Activated CD4-positive, alpha-beta T cell treated with anti-CD3 and anti-CD28 coated beads, Interleukin-2, amount 50 U/mL, for 24 hours (primary cell): Measurements from ENCODE around the gene LARGE1.

Experiments
- DNase-seq, 2 donors: peaks; one replicate each; pipeline ENCODE4 v3.0.0-alpha.2; 2020; ENCODE audit warnings: low read depth in 1 of 2, low spot score in 1 of 2

The LARGE1 gene

DNA sequence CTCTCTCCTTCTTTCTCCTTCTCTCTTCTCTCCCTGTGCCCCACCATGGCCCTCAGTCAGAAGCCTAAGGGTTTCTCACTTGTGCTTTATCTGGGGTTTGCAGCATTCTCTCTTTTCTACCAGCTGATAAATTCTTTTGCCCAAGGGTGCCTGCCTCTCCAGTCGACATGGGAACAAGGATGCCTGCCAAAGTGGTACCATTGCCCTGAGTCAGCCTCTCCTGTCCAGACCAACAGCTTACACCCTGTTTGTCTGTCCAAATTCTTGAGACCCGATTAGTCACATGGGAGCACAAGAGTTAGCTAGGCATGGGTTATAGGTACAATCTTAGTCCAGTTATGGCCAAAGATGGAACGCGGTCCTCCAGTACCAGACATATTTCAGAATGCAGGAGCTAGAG is 242.7 kb downstream of the LARGE1 start:
- no peak for DNase-seq

DNA sequence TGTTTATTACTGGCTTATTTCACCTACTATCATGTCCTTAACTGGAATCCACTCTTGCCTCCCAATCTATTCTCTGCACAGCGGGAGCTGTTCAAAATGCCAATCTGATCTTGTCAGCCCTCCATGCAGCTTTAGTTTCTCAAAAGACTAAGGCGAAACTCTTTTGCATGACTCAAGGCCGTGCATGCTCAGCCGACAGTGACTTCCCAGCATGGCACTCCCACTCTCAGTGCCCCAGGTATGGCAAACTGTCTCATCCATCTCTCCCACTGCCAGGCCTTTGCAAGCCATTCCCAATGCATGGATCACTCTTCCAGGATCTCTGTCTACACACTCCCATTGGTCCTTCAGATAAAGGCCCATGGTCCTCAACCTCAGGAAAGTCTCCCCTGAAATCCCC is 245.9 kb downstream of the LARGE1 start:
- no peak for DNase-seq

DNA sequence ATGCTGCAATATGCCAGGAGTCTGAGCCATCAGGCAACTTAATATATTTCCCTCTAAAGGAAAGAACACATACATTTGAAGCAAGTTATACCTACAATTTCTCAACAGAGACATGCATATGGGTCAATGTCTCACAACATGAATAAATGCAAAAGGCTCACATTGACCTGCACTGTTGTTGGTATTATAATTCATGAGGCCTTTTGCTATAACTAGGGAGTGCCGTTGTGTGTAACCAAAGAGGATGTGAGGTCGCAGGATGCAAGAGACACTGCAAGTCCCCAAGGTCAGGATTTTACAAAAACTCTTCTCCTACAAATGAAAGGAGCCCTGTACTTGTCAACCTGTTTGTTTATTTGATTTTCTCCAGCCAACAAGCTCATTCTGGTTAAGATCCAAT is 250.5 kb downstream of the LARGE1 start:
- no peak for DNase-seq

DNA sequence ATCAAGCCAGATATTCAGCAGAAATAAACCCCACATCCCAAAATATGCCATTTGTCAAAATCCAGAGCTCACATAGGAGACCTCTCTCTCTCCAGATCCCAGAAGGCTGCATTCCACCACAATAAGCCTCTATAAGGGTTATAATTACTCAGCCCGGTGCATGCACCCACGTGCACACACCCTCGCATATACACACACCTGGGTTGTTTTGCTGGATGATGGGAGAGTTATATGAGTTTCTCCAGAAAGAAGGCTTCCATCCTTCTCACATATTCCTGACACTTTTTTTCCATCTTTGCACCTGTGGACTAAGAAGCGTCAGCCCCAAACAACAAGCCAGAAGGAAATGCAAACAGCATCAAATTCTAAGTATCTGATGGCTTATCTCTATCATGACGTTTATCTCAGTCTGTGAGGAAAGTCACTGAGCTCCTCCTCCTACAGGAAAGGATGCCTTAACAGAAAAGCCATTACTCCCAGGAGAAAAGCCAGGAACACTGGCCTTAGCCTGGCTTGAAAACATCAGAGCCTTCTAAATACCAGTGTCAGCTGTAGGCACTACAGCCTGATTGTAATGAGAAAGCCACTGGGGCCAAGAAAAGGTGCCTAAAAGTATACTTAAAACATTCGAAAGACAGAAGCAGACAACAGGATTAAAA is 253.2 kb downstream of the LARGE1 start:
- no peak for DNase-seq

DNA sequence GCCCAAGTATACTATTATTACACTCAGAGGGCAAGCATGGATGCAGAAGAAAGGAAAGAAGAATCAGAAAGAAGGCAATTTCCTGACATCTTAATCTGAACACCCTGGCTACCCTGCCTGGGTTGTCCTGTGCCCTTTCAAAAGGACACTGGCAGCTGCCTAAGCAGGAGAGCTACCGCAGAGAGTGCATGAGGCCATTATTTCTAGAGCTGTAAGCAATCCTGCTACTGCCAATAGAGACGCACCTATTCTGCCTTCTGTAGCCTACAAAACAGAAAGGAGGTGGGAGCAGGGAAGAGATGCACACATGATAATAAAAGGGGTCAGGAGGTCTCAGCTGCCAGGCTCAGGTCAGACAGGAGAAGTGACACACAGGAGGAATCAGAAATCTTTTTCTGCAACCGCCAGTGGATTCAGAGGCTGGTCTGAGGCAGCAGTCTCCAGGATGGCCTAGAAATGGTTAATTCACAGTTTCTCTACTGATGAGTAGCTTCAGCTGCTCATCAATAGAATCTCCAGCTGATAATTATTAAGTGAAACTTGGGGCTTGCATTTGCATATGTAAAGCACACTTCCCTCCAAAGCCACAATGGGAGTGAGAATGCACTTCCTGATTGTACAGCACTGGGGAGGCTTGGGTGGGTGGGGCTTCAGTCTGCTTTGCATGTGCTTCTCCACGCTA is 253.9 kb downstream of the LARGE1 start:
- no peak for DNase-seq

DNA sequence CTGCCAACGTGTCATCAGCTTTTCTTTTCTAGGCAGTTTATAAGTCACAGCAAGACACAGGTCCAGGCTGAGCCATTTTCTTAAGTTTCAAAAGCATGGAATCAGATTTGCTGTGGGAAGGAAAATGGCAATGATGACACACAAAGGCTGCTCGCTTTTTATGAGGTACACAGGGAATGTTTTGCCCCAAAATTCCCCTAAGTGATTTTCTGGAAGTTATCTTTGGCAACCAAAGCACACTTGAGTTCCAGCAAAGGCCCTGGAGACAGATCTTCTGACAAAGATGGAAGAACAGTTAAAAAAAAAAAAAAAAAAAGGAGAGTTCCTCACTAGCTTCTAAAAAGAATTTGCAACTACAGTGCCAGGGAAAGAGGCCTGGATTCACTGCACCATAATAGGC is 260.8 kb downstream of the LARGE1 start:
- no peak for DNase-seq

DNA sequence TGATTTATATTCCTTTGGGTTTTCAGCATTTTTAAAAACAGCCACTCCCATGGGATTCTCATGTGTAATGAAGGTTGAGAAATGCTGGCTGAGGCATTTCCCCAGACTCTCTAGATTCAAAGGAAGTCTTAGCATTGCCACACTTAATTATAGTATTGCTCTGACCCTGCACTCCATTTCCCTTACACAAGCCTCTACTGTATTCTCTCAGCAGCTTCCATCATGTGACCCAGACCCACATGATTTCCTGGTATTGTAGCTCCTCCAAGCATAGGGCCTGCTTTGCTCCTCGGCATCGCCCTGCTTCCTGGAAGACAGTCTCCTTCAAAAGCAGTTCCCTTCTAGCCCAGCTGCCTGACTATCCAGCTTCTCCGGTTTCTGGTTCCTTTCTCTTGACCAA is 261.5 kb downstream of the LARGE1 start:
- no peak for DNase-seq

DNA sequence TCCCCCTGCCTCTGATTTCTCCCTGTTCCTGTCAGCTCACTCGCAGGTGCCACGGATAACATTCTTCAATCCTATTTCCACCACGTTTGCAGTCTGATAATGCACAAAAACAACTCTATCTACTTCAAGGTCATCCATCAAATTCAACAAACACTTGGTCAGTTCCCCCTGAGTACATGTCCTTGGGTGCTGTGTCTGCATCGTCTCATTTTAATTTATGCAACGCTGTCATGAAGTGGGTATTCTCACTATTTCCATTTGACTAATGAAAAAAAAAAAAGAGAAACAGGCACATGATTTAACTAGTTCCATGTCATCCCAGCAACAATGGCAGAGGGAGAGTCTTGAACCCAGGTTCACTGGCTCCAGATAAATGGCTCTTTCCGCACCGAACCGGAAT is 262.6 kb downstream of the LARGE1 start:
- DNase-seq, result no peak

DNA sequence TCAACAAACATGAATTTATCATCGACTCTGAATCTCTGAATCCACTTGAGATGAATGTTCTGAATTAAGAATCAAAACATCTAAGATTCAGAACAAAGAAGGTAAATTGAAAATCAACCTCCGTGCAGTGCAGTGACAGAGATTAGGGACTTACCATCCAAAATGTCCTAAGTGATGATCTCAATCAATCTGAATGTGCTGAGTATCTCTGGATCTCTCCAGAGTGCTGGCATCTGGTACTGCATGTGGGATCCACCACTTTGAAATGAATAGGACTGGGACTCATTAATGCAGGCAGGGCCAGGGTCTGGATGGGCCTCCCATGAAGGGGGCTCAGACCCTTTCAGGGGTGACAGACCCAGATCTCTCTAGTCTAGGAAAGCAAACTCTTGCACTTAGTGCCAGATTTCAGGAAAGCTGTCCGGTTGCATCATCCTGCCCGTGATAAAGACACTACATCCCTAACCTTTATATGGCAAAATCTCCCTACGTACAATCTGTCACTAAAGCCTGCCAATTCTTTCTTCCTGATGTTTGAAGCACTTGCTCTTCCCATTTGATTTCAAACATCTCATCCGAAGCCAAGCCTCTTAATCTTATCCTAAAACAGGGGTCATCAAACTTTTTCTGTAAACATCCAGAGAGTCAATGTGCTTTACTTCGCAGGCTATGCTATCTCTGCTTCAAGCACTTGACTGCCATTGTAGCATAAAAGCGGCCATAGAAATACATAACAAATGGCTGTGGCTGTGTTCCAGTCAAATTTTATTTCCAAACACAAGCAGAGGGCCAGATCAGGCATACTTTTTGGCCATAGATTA is 263.3 kb downstream of the LARGE1 start:
- no peak for DNase-seq

DNA sequence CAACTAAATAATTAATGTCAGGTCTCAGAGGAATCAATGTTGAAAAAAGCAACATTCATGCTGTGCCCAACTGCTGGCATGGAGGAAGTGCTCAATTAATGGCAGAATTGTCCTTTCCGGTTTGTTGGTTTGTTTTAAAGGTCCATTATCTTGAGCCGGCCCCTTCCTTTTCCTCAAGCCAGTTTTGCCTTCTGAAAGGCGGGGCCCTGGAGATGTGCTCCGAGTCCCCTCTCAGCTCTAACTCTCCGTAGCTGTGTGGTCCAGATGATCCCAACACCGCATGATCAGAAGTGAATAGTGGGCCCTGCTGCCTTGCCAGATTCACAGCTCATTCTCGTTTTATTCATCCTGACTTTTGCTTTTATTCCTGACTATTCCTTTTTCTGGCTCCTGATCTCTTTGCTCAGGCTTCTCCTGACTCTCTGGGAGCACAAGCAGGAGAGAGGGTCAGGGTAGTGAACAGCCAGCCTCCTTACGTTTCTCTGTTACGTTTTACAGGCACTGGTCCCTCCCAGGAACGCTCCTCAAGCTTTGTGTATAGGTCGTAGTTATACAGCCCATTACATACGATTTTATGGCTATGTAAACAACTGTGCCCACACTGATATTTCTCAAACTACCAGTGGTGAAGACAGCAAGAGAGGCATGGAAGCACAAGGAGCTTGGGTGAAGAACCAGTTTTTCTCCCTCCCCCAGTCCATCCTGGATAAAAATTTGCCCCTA is 265.9 kb downstream of the LARGE1 start:
- no peak for DNase-seq

DNA sequence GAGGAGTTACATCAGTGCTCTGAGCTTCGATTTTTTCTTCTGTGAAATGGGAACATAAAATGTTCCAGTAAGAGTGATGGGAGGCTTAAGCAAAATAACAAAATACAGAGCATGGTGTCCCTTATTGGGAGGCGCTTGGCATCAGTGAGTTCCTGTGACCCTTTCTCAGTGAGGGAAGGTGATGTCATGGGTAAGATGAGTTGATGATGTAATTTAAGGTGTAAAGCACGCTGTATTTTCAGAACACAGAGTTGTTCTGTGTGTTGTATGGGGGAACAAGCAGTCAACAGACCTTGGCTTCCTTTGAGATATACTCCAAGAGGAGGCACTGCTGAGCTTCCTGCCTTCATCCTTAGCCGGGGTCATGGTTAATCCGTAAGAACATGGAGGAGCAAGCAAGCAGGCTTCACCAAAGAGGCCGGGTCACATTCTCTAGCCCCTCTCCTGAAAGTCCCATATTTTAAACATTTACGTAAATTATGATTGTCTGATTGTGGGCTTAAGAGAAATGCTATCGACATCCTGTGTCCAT is 266.7 kb downstream of the LARGE1 start:
- no peak for DNase-seq

DNA sequence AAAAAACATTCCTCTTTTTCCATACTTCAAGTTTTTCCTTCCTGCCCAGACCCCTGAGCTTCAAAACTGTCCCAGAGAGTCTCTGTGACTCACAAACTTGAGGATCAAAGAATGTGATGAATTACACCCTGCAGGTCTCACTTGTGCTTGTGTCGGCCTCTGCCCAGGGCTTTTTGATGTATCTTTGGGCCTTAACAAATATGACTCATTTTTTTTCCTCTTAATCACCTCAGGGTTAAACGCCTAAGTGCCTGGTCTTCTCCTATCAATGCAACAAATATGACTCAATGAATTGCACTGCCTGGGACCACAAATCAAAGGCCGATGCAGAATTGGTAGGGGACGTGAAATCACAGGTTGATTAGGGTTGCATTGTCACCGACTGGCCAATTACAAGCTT is 267.7 kb downstream of the LARGE1 start:
- no peak for DNase-seq

DNA sequence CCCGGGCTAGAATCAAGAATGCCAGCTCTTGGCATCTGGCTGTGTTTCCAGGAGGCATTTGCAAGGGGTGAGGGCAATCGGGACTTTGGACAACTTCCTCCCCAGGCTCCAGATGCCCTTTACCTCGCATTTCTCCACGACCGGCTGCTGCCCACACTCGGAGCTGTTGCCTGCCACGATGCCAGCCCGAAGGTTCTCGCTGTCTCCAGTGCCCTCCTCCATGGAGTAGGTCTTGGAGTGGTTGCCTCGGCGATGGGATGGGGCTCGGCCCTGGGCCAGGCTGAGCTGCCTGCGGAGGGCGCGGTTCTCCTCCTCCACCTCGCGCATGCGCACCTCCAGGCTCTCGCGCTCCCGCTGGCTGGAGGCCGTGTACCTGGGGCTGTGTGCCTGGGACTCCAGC is 270.0 kb downstream of the LARGE1 start:
- DNase-seq, result no peak

DNA sequence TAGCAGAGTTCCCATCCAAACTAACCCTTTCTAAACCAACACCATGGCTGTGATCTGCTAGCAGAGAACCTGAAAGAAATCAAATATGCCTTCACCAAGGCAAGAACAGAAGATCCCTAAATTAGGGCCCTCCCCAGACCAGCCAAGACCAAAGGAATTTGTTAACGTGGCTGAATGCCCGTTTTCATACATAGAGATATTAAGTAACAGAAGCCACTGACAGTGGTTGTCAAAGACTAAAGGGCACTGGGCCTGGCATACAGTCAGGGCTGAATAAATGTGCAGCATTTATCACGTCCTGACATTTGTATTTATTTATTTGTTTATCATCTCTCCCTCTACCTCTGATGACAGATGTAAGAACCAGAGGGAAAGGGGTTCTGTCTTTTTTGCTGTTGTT is 271.8 kb downstream of the LARGE1 start:
- DNase-seq, result no peak

DNA sequence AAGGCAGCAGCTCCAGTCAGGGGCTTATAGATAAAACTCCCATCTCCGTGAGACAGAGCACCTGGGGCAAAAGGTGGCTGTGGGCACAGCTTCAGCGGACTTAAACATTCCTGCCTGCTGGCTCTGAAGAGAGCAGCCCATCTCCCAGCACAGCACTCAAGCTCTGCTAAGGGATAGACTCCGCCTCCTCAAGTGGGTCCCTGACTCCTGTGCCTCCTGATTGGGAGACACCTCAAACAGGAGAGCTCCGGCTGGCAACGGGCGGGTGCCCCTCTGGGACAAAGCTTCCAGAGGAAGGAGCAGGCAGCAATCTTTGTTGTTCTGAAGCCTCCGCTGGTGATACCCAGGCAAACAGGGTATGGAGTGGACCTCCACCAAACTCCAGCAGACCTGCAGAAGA is 279.4 kb downstream of the LARGE1 start:
- DNase-seq, result no peak

DNA sequence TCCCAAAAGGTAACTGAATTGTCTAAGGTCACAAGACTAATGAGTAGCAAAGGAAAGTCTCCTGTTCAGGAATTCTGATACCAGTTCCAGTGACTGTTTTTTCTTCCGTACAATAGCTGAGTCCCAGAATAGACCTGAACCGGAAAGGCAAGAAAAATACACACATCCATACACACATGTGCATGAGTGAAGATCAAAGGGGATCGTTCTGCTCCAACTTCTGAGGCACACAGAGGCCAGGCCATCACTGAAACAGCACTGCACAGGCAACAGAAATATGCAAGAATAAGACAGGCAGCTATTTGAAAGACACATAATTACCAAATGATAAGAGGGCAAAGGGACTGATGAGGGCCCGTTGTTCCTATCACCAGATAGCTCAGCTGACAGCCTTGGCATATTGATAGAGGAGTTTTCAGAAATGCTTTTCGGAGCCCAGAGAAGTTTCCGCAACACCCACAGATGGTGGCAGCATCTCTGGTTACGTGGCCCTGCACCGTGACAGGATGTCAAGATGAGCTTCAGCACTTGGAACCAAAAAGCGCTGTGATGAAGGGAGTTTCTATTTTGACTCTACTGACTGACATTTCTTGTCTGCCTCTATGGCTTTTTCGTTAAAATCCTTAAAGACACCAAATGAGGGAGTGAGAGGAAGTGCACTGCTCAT is 280.6 kb downstream of the LARGE1 start:
- DNase-seq, result no peak

DNA sequence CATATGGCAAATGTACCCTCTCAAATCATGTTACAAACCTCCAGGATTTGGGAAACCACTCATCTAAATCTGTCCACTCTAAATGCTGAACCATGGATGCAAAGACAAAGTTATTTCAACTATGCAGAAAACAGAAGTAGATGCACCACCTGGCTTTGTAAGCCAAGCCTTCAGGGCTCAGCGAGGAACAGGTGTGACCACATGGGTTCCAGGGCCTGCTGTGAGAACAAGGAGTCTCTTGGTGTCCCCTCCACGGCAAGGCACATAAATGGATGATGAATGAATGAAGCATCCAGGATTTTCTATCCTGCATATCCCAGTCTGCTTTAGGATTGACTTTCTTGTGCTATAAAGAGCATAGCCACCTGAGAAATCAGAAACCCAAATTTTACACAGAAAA is 284.5 kb downstream of the LARGE1 start:
- DNase-seq, result no peak

DNA sequence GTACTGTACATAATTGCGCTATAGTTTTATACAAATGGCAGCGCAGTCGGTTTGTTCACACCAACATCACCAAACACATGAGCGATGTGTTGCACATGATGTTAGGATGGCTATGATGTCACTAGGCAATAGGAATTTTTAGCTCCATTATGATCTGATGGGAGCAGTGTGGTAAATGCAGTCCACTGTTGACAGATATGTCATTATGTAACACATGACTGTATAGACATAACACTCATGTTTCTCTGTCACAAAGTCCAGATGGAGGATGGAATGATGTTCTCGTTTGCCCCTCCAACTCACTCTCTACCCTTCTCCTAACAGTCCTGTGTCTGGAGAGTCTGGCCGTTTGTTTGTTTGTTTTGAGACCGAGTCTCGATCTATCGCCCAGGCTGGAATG is 288.5 kb downstream of the LARGE1 start:
- DNase-seq, result no peak

DNA sequence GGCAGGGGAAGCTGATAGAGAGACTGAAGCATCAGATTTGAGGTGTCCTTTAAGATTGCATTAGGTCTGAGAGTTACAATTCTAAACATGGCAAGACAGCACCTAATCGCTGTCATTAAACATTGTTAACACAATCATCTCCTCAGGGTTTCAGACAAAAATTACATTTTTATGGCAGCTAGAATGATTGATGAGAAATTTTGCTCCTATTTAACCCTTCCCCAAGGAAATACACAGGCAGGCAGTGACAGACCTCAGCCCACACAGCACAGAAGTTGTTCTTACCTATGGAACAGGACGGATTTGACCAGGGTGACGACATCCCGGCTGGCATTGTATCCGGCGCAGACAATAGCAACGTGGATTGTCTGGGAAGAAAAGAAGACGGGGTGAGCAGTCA is 294.3 kb downstream of the LARGE1 start:
- no peak for DNase-seq

DNA sequence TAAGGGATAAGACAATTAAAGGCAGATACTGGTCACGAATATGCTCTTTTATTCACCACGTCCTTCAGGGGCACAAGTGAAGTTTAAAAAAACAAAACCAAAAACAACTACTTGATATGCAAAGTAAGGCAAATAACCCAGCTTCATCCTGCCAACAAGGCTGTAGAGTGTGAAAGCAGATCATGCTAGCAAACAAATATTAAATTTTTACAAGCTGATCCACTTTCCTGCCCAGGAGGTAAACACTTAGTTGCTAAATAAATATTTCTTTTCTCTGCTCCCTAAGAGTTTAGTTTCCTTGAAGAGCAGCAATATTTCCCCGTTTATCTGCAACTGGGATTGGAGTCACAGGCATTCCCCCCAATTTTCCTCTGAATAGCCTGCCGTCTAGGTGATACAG is 300.2 kb downstream of the LARGE1 start:
- DNase-seq, result no peak

DNA sequence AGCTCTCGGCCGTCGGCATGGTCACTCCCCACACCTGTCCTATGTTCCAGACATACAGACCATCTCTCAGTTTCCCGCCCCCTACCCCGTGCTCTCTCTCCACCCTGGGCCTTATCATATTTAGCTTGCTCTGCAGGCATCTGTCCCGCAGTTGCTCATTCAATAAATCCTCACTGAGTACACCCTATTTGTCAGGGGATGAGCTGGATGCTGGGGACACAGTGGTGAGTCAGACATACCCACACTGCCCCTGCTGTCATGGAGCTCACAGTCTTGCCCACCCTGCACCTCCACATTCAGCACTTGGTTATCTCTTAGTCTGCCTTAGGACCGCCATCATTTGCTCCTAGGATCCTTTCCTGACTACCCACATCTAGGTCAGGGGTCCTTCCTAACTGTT is 313.8 kb downstream of the LARGE1 start:
- DNase-seq, result no peak
